CD14-positive monocyte (primary cell): ENCODE data around the gene HSBP1L1. TPM values are rescaled to one million over a fixed set of nuclear protein-coding genes. Genes with fewer than 3 reads are reported as not detected.

ENCODE experiments used
- DNase-seq, 3 donors: peaks; one replicate each; pipeline ENCODE4 v3.0.0-alpha.2; 2011 to 2022
- H2AFZ ChIP-seq: 2 replicates; pipeline ENCODE4 v1.6.0; 2012; ENCODE audit warnings: mild to moderate bottlenecking, low read depth, low read length, inconsistent platforms; ENCODE audit not compliant: insufficient read depth, poor library complexity, severe bottlenecking
- H3K27ac ChIP-seq, 2 donors: 1 replicate in 1 of 2; 2 replicates in 1 of 2; pipeline ENCODE4 v1.5.1; 2012 to 2013; ENCODE audit warnings: low read length in 2 of 2, control low read depth in 1 of 2, inconsistent platforms in 1 of 2, low read depth in 1 of 2, mild to moderate bottlenecking in 1 of 2
- H3K27me3 ChIP-seq, 2 donors: one replicate each; pipeline versions ENCODE4 v1.6.0 to v1.6.1; 2011 to 2013; ENCODE audit warnings: low read length in 2 of 2; ENCODE audit not compliant: control insufficient read depth in 2 of 2, insufficient read depth in 2 of 2
- H3K36me3 ChIP-seq, 2 donors: replicated peaks in 1 of 2; 1 replicate in 1 of 2; 2 replicates in 1 of 2; pipeline versions ENCODE4 v1.5.1 to v1.6.1; 2012 to 2013; ENCODE audit warnings: low read length in 2 of 2, control low read depth in 1 of 2, inconsistent platforms in 1 of 2, mild to moderate bottlenecking in 1 of 2; ENCODE audit not compliant: insufficient read depth in 2 of 2, control insufficient read depth in 1 of 2
- H3K4me1 ChIP-seq, 2 donors: 1 replicate in 1 of 2; 2 replicates in 1 of 2; pipeline versions ENCODE4 v1.5.1 to v1.6.1; 2012 to 2013; ENCODE audit warnings: low read length in 2 of 2, control low read depth in 1 of 2, inconsistent platforms in 1 of 2, mild to moderate bottlenecking in 1 of 2, moderate library complexity in 1 of 2; ENCODE audit not compliant: insufficient read depth in 2 of 2, control insufficient read depth in 1 of 2
- H3K4me2 ChIP-seq: replicated peaks from 2 replicates; pipeline ENCODE3; 2012; ENCODE audit warnings: low read length, moderate library complexity, mild to moderate bottlenecking; ENCODE audit not compliant: poor library complexity, severe bottlenecking; ENCODE audit errors: extremely low read depth
- H3K4me3 ChIP-seq, 3 experiments: fragments of 200-600 bp in 1 of 3; sonication (generic) in 1 of 3; replicated peaks in 1 of 3; 1 replicate in 2 of 3; 2 replicates in 1 of 3; pipeline ENCODE4 v1.5.1; 2011 to 2013; ENCODE audit warnings: low read length in 3 of 3, mild to moderate bottlenecking in 3 of 3, control low read depth in 2 of 3, low read depth in 2 of 3, inconsistent platforms in 1 of 3, moderate library complexity in 1 of 3
- H3K79me2 ChIP-seq: 2 replicates; pipeline ENCODE4 v1.6.0; 2012; ENCODE audit warnings: mild to moderate bottlenecking, control low read depth, inconsistent platforms, low read length, moderate library complexity; ENCODE audit not compliant: insufficient read depth
- H3K9ac ChIP-seq: 2 replicates; pipeline ENCODE4 v1.6.0; 2017; ENCODE audit warnings: low read length, mild to moderate bottlenecking; ENCODE audit not compliant: insufficient read depth, poor library complexity, severe bottlenecking
- H3K9me3 ChIP-seq, 2 donors: replicated peaks in 1 of 2; 1 replicate in 1 of 2; 2 replicates in 1 of 2; pipeline versions ENCODE4 v1.5.1 to v1.6.1; 2012 to 2013; ENCODE audit warnings: low read length in 2 of 2, control low read depth in 1 of 2; ENCODE audit not compliant: control insufficient read depth in 1 of 2, insufficient read depth in 1 of 2
- H4K20me1 ChIP-seq: 2 replicates; pipeline ENCODE4 v1.6.0; 2012; ENCODE audit warnings: mild to moderate bottlenecking, low read length, control low read depth, moderate library complexity; ENCODE audit not compliant: insufficient read depth
- H3K27ac Mint-ChIP-seq, 7 donors: one replicate each; pipeline ENCODE4 v1.8.0; 2020; ENCODE audit warnings: mild to moderate bottlenecking in 7 of 7, mixed read lengths in 7 of 7, moderate library complexity in 6 of 7, inconsistent platforms in 2 of 7
- H3K27me3 Mint-ChIP-seq, 3 donors: one replicate each; pipeline ENCODE4 v1.8.0; 2021 to 2022; ENCODE audit warnings: low read depth in 3 of 3, mild to moderate bottlenecking in 3 of 3, mixed read lengths in 3 of 3, moderate library complexity in 3 of 3, inconsistent platforms in 1 of 3
- H3K36me3 Mint-ChIP-seq, 2 donors: one replicate each; pipeline ENCODE4 v1.8.0; 2020; ENCODE audit warnings: mixed read lengths in 2 of 2, inconsistent platforms in 1 of 2, mild to moderate bottlenecking in 1 of 2
- H3K4me1 Mint-ChIP-seq: one replicate; pipeline ENCODE4 v1.8.0; 2020; ENCODE audit warnings: mild to moderate bottlenecking, mixed read lengths
- H3K4me3 Mint-ChIP-seq, 2 donors: one replicate each; pipeline ENCODE4 v1.8.0; 2020; ENCODE audit warnings: mild to moderate bottlenecking in 2 of 2, mixed read lengths in 2 of 2, moderate library complexity in 1 of 2
- H3K9me3 Mint-ChIP-seq, 7 donors: one replicate each; pipeline ENCODE4 v1.8.0; 2020 to 2022; ENCODE audit warnings: mixed read lengths in 7 of 7, mild to moderate bottlenecking in 6 of 7, moderate library complexity in 6 of 7, inconsistent platforms in 2 of 7
- CTCF ChIP-seq: fragments of 200-600 bp; IDR thresholded peaks from one replicate; pipeline ENCODE4 v1.8.0; 2022; ENCODE audit warnings: antibody characterized with exemption, mild to moderate bottlenecking
- WGBS: methylation state at CpG from one replicate; pipeline ENCODE4 v1.1.5; 2013; ENCODE audit warnings: missing lambda C conversion rate; ENCODE audit not compliant: insufficient coverage; 5-methylcytosine and 5-hydroxymethylcytosine counted together
- intact Hi-C, 2 donors: fragments of 100-400 bp; cut with micrococcal nuclease; formaldehyde crosslinking; loops; one replicate each; pipeline versions ENCODE4 v1.15.0 to v1.15.1; 2023
- polyA plus RNA-seq, 3 donors: library from polyadenylated mRNA; depleted of rRNA in 1 of 3; unstranded in 2 of 3; stranded (reverse) in 1 of 3; fragments of 300-500 nt in 2 of 3; fragments of >200 nt in 1 of 3; fragmentation: Illumina TruSeq in 2 of 3; gene quantifications; 1 replicate in 2 of 3; 2 replicates in 1 of 3; pipeline ENCODE4 v1.2.3, GENCODE V29; 2012 to 2021

Gene HSBP1L1
- polyA plus RNA-seq, 3 donors: 2.5 to 13.2 (median 10.8) TPM

GRCh38 chr18:79942786-79943607 is 21.4 kb upstream of the HSBP1L1 start:
- intact Hi-C loops: loop anchor here (10.0 kb wide), 2 partner anchors 48 to 162 kb away; partner anchors contain the start of gene ADNP2 (in 1 of the 2)
- Histone ChIP-seq H3K79me2 (peaks cover 99% of the 10 kb centered on the region), H3K27ac (no peak overlapping the region), H2AFZ (no peak overlapping the region), H3K27me3 (no peaks in the 10 kb centered on the region), H3K4me2 (no peak overlapping the region), H4K20me1 (peaks cover 100% of the 10 kb centered on the region), H3K4me1 (no peaks in the 10 kb centered on the region), H3K36me3 (peaks cover 67 to 98% of the 10 kb centered on the region in 2 donors), H3K9me3 (peaks cover 11 to 13% of the 10 kb centered on the region in 2 donors), H3K4me3 (no peak overlapping the region), H3K9ac (no peak overlapping the region)
- no peak for TF ChIP-seq CTCF
- Mint-ChIP-seq H3K4me3 (no peak overlapping the region), H3K36me3 (peaks cover 74 to 91% of the 10 kb centered on the region in 2 donors), H3K9me3 (peaks cover 4 to 22% (median 17%) of the 10 kb centered on the region in 7 donors), H3K27me3 (peaks cover 0 to 2% (median 0%) of the 10 kb centered on the region in 3 donors), H3K4me1 (peaks cover 13% of the 10 kb centered on the region), H3K27ac (peak overlapping the region in 2 of 7 donors; percentile 26 to 58)
- WGBS: 96% methylated on average over 27 of the region's 31 CpGs
- peak in 1 of 3 donors; percentile 1 for DNase-seq

- Mint-ChIP-seq H3K9me3 (peaks cover 0 to 15% (median 12%) of the 10 kb centered on the region in 7 donors), H3K4me3 (no peak overlapping the region), H3K27ac (no peak overlapping the region), H3K36me3 (peaks cover 75 to 91% of the 10 kb centered on the region in 2 donors), H3K4me1 (peaks cover 19% of the 10 kb centered on the region), H3K27me3 (peaks cover 0 to 2% (median 0%) of the 10 kb centered on the region in 3 donors)
- H3K27ac ChIP-seq: no peak overlapping the region
- H2AFZ ChIP-seq: no peak overlapping the region
- peaks cover 0 to 6% of the 10 kb centered on the region in 2 donors for H3K4me1 ChIP-seq
- TF ChIP-seq CTCF: no peak
- no peak for DNase-seq
- H3K36me3 ChIP-seq: peaks cover 62 to 98% of the 10 kb centered on the region in 2 donors
- H3K27me3 ChIP-seq: no peaks in the 10 kb centered on the region
- H3K9ac ChIP-seq: no peak overlapping the region
- H4K20me1 ChIP-seq: peaks cover 100% of the 10 kb centered on the region
- 98% methylated on average over 15 of the region's 20 CpGs for WGBS
- no peak overlapping the region for H3K4me2 ChIP-seq
- H3K9me3 ChIP-seq: peaks cover 7% of the 10 kb centered on the region in 2 donors
- no peak overlapping the region for H3K4me3 ChIP-seq
- intact Hi-C loops: loop anchor here (10.0 kb wide), 2 partner anchors 49 to 161 kb away; partner anchors contain the start of gene ADNP2 (in 1 of the 2)
- H3K79me2 ChIP-seq: peaks cover 99% of the 10 kb centered on the region
Measured at GRCh38 chr18:79943608-79944125, 20.8 kb upstream of the HSBP1L1 start.
